Large intestine (tissue), 12 donors: ENCODE results near the gene ERAP2. TPM values are rescaled to one million over a fixed set of nuclear protein-coding genes. Genes with fewer than 3 reads are reported as not detected.

Experiments
- DNase-seq, 2 donors: peaks; one replicate each; pipeline versions ENCODE4 v3.0.0 to v3.0.0-alpha.2; 2013
- H3K27ac ChIP-seq: one replicate; pipeline ENCODE4 v1.5.1; 2013; ENCODE audit warnings: low read length
- H3K27me3 ChIP-seq: 2 replicates; pipeline ENCODE4 v1.6.1; 2013; ENCODE audit warnings: low read length; ENCODE audit not compliant: control insufficient read depth, insufficient read depth
- H3K36me3 ChIP-seq: 2 replicates; pipeline ENCODE4 v1.6.1; 2013; ENCODE audit warnings: low read length; ENCODE audit not compliant: control insufficient read depth, insufficient read depth
- H3K4me1 ChIP-seq: one replicate; pipeline ENCODE4 v1.6.1; 2013; ENCODE audit warnings: low read length; ENCODE audit not compliant: control insufficient read depth, insufficient read depth
- H3K4me3 ChIP-seq: one replicate; pipeline ENCODE4 v1.5.1; 2013; ENCODE audit warnings: low read length
- H3K9me3 ChIP-seq: one replicate; pipeline ENCODE4 v1.6.1; 2013; ENCODE audit warnings: mild to moderate bottlenecking, low read depth, low read length, moderate library complexity; ENCODE audit not compliant: control insufficient read depth
- WGBS: methylation state at CpG from one replicate; pipeline ENCODE4 v1.1.5; 2013; ENCODE audit warnings: low lambda C conversion rate; ENCODE audit not compliant: insufficient coverage; 5-methylcytosine and 5-hydroxymethylcytosine counted together
- long read RNA-seq, 11 donors: transcript quantifications; one replicate each; lab custom pipeline, GENCODE V29; 2026
- polyA plus RNA-seq: library from polyadenylated mRNA; unstranded; fragments of 120-200 nt; gene quantifications from one replicate; pipeline ENCODE4 v1.2.1, GENCODE V29; 2013

The ERAP2 gene, protein sequence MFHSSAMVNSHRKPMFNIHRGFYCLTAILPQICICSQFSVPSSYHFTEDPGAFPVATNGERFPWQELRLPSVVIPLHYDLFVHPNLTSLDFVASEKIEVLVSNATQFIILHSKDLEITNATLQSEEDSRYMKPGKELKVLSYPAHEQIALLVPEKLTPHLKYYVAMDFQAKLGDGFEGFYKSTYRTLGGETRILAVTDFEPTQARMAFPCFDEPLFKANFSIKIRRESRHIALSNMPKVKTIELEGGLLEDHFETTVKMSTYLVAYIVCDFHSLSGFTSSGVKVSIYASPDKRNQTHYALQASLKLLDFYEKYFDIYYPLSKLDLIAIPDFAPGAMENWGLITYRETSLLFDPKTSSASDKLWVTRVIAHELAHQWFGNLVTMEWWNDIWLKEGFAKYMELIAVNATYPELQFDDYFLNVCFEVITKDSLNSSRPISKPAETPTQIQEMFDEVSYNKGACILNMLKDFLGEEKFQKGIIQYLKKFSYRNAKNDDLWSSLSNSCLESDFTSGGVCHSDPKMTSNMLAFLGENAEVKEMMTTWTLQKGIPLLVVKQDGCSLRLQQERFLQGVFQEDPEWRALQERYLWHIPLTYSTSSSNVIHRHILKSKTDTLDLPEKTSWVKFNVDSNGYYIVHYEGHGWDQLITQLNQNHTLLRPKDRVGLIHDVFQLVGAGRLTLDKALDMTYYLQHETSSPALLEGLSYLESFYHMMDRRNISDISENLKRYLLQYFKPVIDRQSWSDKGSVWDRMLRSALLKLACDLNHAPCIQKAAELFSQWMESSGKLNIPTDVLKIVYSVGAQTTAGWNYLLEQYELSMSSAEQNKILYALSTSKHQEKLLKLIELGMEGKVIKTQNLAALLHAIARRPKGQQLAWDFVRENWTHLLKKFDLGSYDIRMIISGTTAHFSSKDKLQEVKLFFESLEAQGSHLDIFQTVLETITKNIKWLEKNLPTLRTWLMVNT
- polyA plus RNA-seq: 7.7 TPM
- long read RNA-seq, donor 1, full-length matches to known transcripts: 2 of 2 reads
- long read RNA-seq, donor 1, partial matches to known transcripts: 0 of 2 reads
- long read RNA-seq, donor 1, other reads (novel, unspliced or antisense): 0 of 2 reads
- long read RNA-seq, donor 2, full-length matches to known transcripts: 2 of 2 reads
- long read RNA-seq, donor 2, partial matches to known transcripts: 0 of 2 reads
- long read RNA-seq, donor 2, other reads (novel, unspliced or antisense): 0 of 2 reads
- long read RNA-seq, donor 3, full-length matches to known transcripts: 5 of 15 reads
- long read RNA-seq, donor 3, partial matches to known transcripts: 10 of 15 reads
- long read RNA-seq, donor 3, other reads (novel, unspliced or antisense): 0 of 15 reads
- long read RNA-seq, donor 4: 0 reads
- long read RNA-seq, donor 5, full-length matches to known transcripts: 1 of 1 reads
- long read RNA-seq, donor 5, partial matches to known transcripts: 0 of 1 reads
- long read RNA-seq, donor 5, other reads (novel, unspliced or antisense): 0 of 1 reads
- long read RNA-seq, donor 6, full-length matches to known transcripts: 2 of 2 reads
- long read RNA-seq, donor 6, partial matches to known transcripts: 0 of 2 reads
- long read RNA-seq, donor 6, other reads (novel, unspliced or antisense): 0 of 2 reads
- long read RNA-seq, donor 7: 0 reads
- long read RNA-seq, donor 8, partial matches to known transcripts: 0 of 1 reads
- long read RNA-seq, donor 8, other reads (novel, unspliced or antisense): 0 of 1 reads
- long read RNA-seq, donor 9, full-length matches to known transcripts: 2 of 2 reads
- long read RNA-seq, donor 9, partial matches to known transcripts: 0 of 2 reads
- long read RNA-seq, donor 9, other reads (novel, unspliced or antisense): 0 of 2 reads
- long read RNA-seq, donor 10, full-length matches to known transcripts: 4 of 4 reads
- long read RNA-seq, donor 10, partial matches to known transcripts: 0 of 4 reads
- long read RNA-seq, donor 10, other reads (novel, unspliced or antisense): 0 of 4 reads
- long read RNA-seq, donor 11, full-length matches to known transcripts: 4 of 4 reads
- long read RNA-seq, donor 11, partial matches to known transcripts: 0 of 4 reads
- long read RNA-seq, donor 11, other reads (novel, unspliced or antisense): 0 of 4 reads

DNA sequence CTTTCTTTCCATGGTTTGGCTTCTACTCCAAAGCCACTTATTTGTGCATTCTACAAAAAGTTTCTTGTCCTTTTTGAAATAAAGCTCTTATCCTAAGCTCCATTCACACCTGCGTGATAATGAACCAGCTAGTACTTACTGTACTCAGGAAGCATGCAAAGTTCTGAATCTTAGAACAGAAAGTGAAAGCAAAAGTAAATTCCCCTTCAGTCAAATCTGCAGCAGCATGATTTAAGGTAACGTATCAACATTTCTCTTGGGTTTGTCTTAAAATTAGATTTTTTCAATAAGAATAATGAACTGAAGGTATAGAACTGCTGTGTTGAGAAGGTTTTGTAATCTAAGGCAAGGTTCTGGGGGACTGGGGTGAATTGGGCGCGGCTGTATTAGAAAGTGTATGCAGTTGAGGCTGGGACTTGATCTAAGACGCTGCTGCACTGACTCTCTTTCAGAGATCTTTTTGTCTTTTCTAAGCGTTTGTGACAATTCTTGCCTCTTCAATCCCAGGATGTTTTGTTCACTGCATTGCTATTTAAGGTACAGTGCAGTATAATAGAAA lies at the start of gene ERAP2:
TSS of gene ERAP2 (plus strand) at position 209 of the 559 bp plus-strand sequence. CDS start 3,186 bp downstream, outside the sequence.
- peak within 1 kb of the TSS; percentile 42 for H3K4me3 ChIP-seq
- peak; percentile 58 to 79 for DNase-seq
- WGBS: 18% methylated on average over 2 of the region's 6 CpGs
- H3K4me1 ChIP-seq: peaks cover 20% of the 10 kb centered on the region
- peaks cover 3% of the 10 kb centered on the region for H3K36me3 ChIP-seq
- H3K27me3 ChIP-seq: no peaks in the 10 kb centered on the region
- H3K9me3 ChIP-seq: no peaks in the 10 kb centered on the region
- H3K27ac ChIP-seq: peak within 1 kb of the TSS; percentile 68

DNA sequence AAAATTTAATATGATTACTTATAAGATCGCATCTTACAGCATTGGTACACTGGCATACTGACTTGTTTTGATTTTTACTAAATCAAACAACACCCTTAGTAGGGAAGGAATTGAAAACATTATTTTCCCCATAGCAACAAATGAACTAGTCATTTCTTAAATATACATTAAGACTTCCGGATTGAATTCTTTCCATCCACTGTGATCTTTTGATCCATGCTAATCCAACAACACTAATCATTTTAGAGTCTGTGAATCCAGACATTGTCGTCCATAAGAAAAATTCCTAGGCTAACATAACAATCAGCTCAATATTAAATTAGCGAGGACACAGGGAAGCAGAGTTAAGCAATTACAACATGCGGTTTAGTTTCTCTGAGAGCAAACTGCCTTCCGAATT lies 47.0 kb upstream of the ERAP2 start:
- DNase-seq: no peak
- no peaks in the 10 kb centered on the region for H3K9me3 ChIP-seq
- H3K4me3 ChIP-seq: no peak overlapping the region
- no peak overlapping the region for H3K27ac ChIP-seq
- no peaks in the 10 kb centered on the region for H3K36me3 ChIP-seq
- H3K4me1 ChIP-seq: no peaks in the 10 kb centered on the region
- H3K27me3 ChIP-seq: no peaks in the 10 kb centered on the region
- WGBS: 88% methylated on average over 2 of the region's 6 CpGs

DNA sequence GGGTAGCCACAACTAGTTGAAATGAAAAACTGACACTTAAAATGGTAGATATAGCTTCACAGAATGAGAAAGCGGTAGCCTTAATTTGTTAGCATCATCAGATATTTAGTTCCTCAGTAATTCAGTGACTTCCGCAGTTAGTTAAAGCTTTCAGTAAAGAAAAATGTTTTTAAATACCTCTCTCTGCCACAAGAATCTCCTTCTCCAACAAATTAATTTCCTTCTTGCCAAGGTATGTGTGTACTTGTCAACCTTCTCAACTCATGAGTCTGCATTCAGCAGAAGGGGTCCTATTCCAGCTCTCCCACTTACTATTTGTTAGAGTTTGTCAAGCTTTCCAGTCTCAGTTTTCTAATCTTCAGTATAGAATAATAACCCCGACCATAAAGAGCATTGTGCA lies 42.3 kb upstream of the ERAP2 start:
- WGBS: 100% methylated on average over 2 of the region's 3 CpGs
- no peaks in the 10 kb centered on the region for H3K9me3 ChIP-seq
- no peak overlapping the region for H3K4me3 ChIP-seq
- H3K36me3 ChIP-seq: no peaks in the 10 kb centered on the region
- DNase-seq: no peak
- H3K4me1 ChIP-seq: peaks cover 12% of the 10 kb centered on the region
- no peak overlapping the region for H3K27ac ChIP-seq
- H3K27me3 ChIP-seq: no peaks in the 10 kb centered on the region

DNA sequence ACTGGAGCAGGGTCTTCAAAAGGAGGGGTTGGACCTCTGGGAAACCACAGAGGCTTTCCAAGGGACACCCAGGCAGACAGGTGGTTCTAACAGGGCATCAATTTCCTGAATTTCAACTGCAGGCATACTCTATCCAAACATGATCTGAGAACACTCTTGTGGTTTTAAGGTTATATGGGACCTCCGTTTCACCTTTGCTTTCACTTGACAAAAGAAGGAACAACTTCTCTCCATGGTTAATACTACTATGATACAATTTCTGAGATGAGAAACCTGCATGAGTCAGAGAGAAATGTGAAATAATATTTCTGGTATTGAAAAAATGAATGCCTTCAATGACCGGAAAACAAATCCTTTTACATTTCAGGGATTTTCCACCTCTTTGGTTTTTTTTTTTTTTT lies 40.5 kb upstream of the ERAP2 start:
- WGBS: 100% methylated on average over 1 of the region's 2 CpGs
- no peaks in the 10 kb centered on the region for H3K27me3 ChIP-seq

DNA sequence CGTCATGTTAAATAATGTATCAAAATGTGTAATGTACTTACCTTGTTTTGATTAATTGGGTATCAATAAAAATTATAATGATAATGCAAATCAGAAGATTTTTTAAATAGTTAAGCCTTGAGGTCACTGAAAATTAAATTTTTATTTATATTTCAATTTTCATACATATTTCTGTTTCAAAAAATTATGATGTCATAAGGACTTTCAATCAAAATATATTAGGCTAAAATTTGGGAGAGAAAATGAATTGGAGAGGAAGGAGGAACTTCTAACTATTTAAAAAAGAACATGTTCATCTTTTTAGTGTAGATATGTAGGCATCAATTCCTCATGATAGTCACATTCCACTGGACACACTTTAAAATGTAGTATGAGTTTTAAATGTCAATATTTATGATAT lies 39.5 kb upstream of the ERAP2 start:
- no peaks in the 10 kb centered on the region for H3K9me3 ChIP-seq
- no peak overlapping the region for H3K4me3 ChIP-seq
- DNase-seq: no peak
- no peaks in the 10 kb centered on the region for H3K36me3 ChIP-seq
- H3K4me1 ChIP-seq: peaks cover 25% of the 10 kb centered on the region
- 100% methylated on average over 1 of the region's 1 CpG for WGBS
- H3K27me3 ChIP-seq: no peaks in the 10 kb centered on the region
- H3K27ac ChIP-seq: no peak overlapping the region

More for the DNA sequence above, 40.5 kb upstream of the ERAP2 start:
- no peak overlapping the region for H3K27ac ChIP-seq
- DNase-seq: no peak
- no peak overlapping the region for H3K4me3 ChIP-seq
- no peaks in the 10 kb centered on the region for H3K9me3 ChIP-seq
- peaks cover 25% of the 10 kb centered on the region for H3K4me1 ChIP-seq
- H3K36me3 ChIP-seq: no peaks in the 10 kb centered on the region

DNA sequence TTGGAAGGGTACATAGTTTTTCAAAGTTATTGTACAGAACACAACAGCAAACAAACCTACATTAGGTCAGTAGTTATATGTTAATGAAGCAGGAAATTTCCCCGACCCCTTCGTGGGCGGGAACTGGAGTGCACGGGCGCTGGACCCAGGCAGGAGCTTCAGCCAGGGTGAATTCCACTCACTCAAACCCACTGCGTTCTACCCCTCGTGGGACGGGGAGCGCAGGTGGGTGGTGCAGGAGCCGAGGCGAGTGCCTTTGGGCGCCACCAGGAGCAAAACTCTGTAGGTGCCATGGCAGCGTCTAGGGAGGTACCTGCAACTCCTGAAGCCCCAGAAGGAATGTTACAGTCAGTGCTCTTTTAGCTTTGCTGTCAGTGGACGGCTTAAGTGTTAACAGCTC lies 39.0 kb upstream of the ERAP2 start:
- H3K9me3 ChIP-seq: no peaks in the 10 kb centered on the region
- no peaks in the 10 kb centered on the region for H3K27me3 ChIP-seq
- WGBS: no CpG with 5 or more reads among the region's 14 CpGs
- no peak overlapping the region for H3K4me3 ChIP-seq
- DNase-seq: no peak
- peaks cover 25% of the 10 kb centered on the region for H3K4me1 ChIP-seq
- no peak overlapping the region for H3K27ac ChIP-seq
- H3K36me3 ChIP-seq: no peaks in the 10 kb centered on the region

DNA sequence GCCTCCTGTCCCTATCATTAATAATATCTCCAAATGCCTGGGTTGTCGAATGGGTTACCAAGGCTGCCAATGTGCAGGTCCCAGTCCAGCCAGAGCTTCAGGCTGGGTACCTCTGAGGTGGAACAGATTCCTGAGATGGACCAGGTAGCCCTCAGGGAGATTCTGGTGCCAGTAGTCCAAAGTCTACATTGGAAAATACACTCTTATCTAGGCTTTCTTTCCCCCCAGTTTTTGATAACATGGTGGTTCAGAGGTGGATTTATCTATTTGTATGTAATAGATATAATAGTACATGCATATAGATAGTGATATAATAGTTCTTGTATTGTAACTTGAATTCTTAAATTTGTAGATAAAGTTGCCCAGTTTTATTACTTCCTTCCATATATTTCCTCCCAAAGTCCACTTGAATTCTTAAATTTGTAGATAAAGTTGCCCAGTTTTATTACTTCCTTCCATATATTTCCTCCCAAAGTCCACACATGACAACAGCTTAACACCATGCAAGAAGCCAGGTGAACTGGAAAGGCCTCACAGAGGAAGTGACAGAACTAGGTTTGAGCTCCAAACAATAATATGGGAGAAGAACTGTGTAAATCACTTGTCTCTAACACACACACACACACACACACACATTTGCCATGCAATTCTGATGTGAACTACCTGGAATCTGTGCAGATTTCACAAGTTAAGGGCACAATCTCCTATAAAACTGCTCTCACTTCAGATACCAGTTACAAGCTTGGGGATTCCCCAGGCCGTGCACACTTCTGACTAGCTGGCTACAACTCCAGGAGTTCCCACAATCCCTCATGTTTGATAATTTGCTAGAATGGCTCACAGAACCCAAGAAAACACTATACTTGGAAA lies 37.9 kb upstream of the ERAP2 start:
- no CpG with 5 or more reads among the region's 2 CpGs for WGBS
- peak overlapping the region; percentile 78 for H3K27ac ChIP-seq
- H3K4me3 ChIP-seq: no peak overlapping the region
- peaks cover 25% of the 10 kb centered on the region for H3K4me1 ChIP-seq
- H3K36me3 ChIP-seq: no peaks in the 10 kb centered on the region
- peak; percentile 69 to 92 for DNase-seq
- no peaks in the 10 kb centered on the region for H3K9me3 ChIP-seq
- H3K27me3 ChIP-seq: no peaks in the 10 kb centered on the region

DNA sequence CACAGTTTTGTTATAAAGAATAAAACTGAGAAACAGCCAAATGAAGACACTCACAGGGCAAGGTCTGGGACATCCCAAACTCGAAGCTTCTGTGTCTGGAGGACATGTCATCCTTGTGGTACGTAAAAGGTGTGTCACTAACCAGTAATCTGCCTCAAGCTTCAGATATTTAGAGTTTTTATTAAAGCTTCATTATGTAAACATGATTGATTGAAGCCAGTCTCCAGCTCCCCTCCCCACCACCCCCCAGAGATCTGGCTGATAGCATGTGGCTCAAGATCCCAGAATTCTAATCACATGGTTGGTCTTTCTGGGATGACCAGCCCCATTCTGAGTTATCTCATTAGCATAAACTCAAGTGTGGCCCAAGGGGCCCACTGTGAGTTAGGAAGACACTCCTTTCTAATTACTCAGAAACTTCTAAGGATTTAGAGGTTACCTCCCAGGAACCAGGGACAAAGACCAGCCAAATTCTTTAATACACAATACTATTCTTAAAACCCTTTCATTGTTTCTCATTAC lies 37.2 kb upstream of the ERAP2 start:
- Histone ChIP-seq H3K9me3 (no peaks in the 10 kb centered on the region), H3K4me1 (peaks cover 25% of the 10 kb centered on the region), H3K4me3 (no peak overlapping the region), H3K27ac (peak overlapping the region; percentile 78), H3K36me3 (no peaks in the 10 kb centered on the region), H3K27me3 (no peaks in the 10 kb centered on the region)
- WGBS: no CpG with 5 or more reads among the region's 2 CpGs
- DNase-seq: no peak
